K562 (cell line): ENCODE data around the gene FOCAD. TPM values are rescaled to one million over a fixed set of nuclear protein-coding genes. Genes with fewer than 3 reads are reported as not detected.

Experiments used
- ATAC-seq: fragments of 200-7000 bp; cut with Tn5 transposase; 3 replicates; pipeline ENCODE4 v1.9.1; 2020; ENCODE audit warnings: moderate library complexity
- BruUV-seq: library from RNA; stranded (reverse); fragments of 400-500 nt; replicated peaks from 2 replicates; lab custom pipeline; 2021; lab: Mats Ljungman, UMichigan
- CTCF ChIA-PET: fragments of 300-600 bp; formaldehyde crosslinking; extraction: SDS; loops from one replicate; lab custom pipeline; 2021; ENCODE audit warnings: low intra/inter-chr PET ratio; lab: Yijun Ruan, JAX
- POLR2A ChIA-PET: fragments of 300-600, 350-650 bp; sonication (Branson Sonifier 250); formaldehyde crosslinking; extraction: SDS; loops from one replicate; lab custom pipeline; 2021; ENCODE audit warnings: antibody characterized with exemption, inconsistent platforms; lab: Yijun Ruan, JAX
- DNase-seq, 4 experiments: peaks; one replicate each; pipeline versions ENCODE4 v3.0.0 to v3.0.0-alpha.2; 2011 to 2018; ENCODE audit warnings: low spot score in 3 of 4, mixed read lengths in 3 of 4; ENCODE audit errors: extremely low read depth in 1 of 4
- FAIRE-seq: peaks from 2 replicates; lab custom pipeline; 2011; peaks lifted over from hg19 to GRCh38; lab: Jason Lieb, UNC
- H2AFZ ChIP-seq: 2 replicates; pipeline ENCODE4 v1.6.0; 2011; ENCODE audit warnings: low read depth, low read length, control low read depth, inconsistent platforms
- H3K27ac ChIP-seq: fragments of 200-600 bp; 3 replicates; pipeline ENCODE4 v1.8.0; 2011; ENCODE audit warnings: low read depth, mild to moderate bottlenecking, control low read depth, inconsistent platforms, low read length, moderate library complexity, mixed read lengths; ENCODE audit errors: extremely low read depth
- H3K27me3 ChIP-seq, 2 experiments: fragments of 300-600 bp in 1 of 2; 2 replicates in 1 of 2; 3 replicates in 1 of 2; pipeline versions ENCODE4 v1.6.0 to v1.8.0; 2011; ENCODE audit warnings: inconsistent platforms in 2 of 2, low read length in 2 of 2, mild to moderate bottlenecking in 1 of 2, mixed read lengths in 1 of 2, moderate library complexity in 1 of 2; ENCODE audit not compliant: control insufficient read depth in 2 of 2, insufficient read depth in 2 of 2
- H3K36me3 ChIP-seq: fragments of 300-600 bp; 3 replicates; pipeline ENCODE4 v1.8.0; 2011; ENCODE audit warnings: mild to moderate bottlenecking, low read length, inconsistent platforms; ENCODE audit not compliant: control insufficient read depth, insufficient read depth
- H3K4me1 ChIP-seq, 2 experiments: fragments of 200-600 bp in 1 of 2; replicated peaks in 1 of 2; 2 replicates in 1 of 2; 3 replicates in 1 of 2; pipeline versions ENCODE4 v1.5.1 to v1.8.0; 2011; ENCODE audit warnings: inconsistent platforms in 2 of 2, low read length in 2 of 2, mild to moderate bottlenecking in 1 of 2, mixed read lengths in 1 of 2, moderate library complexity in 1 of 2; ENCODE audit not compliant: control insufficient read depth in 2 of 2, insufficient read depth in 2 of 2
- H3K4me2 ChIP-seq: 2 replicates; pipeline ENCODE4 v1.6.1; 2011; ENCODE audit warnings: low read length, control low read depth, inconsistent platforms, mixed read lengths; ENCODE audit not compliant: insufficient read depth
- H3K4me3 ChIP-seq: fragments of 200-600 bp; sonication (generic), shearing (Covaris generic); 2 replicates; pipeline ENCODE4 v1.5.1; 2016; ENCODE audit warnings: control low read depth, inconsistent platforms
- H3K79me2 ChIP-seq: fragments of 200-600 bp; 3 replicates; pipeline ENCODE4 v1.8.0; 2011; ENCODE audit warnings: low read length, inconsistent platforms; ENCODE audit not compliant: control insufficient read depth, insufficient read depth
- H3K9ac ChIP-seq, 2 experiments: 2 replicates each; pipeline versions ENCODE4 v1.6.0 to v1.6.1; 2011; ENCODE audit warnings: low read depth in 2 of 2, low read length in 2 of 2, control low read depth in 1 of 2, inconsistent platforms in 1 of 2, mild to moderate bottlenecking in 1 of 2, mixed read lengths in 1 of 2; ENCODE audit not compliant: insufficient read depth in 1 of 2
- H3K9me1 ChIP-seq: one replicate; pipeline ENCODE4 v1.6.0; 2011; ENCODE audit warnings: inconsistent platforms, mild to moderate bottlenecking, low read length, moderate library complexity; ENCODE audit not compliant: control insufficient read depth, insufficient read depth
- H3K9me3 ChIP-seq: replicated peaks from 2 replicates; pipeline ENCODE4 v1.5.1; 2011; ENCODE audit warnings: low read depth, low read length, inconsistent platforms; ENCODE audit not compliant: control insufficient read depth, insufficient read depth
- H4K20me1 ChIP-seq: replicated peaks from 2 replicates; pipeline ENCODE4 v1.6.1; 2011; ENCODE audit warnings: low read length, inconsistent platforms, mixed read lengths; ENCODE audit not compliant: control insufficient read depth, insufficient read depth
- CSDE1 ChIP-seq, 2 experiments: fragments of 450-650 bp; IDR thresholded peaks; 2 replicates each; pipeline ENCODE4 v1.6.1; 2016; ENCODE audit warnings: mild to moderate bottlenecking in 1 of 2
- MAZ ChIP-seq, 2 experiments: fragments of 450-650 bp in 1 of 2; sonication (generic) in 1 of 2; formaldehyde crosslinking; IDR thresholded peaks in 1 of 2; conservative IDR thresholded peaks in 1 of 2; 2 replicates each; pipeline versions ENCODE4 v1.4.0 to v1.5.0; 2020; ENCODE audit warnings: mild to moderate bottlenecking in 1 of 2, missing genetic modification reagents in 1 of 2
- NBN ChIP-seq: fragments of 450-650 bp; IDR thresholded peaks from 2 replicates; pipeline ENCODE4 v1.6.1; 2016; ENCODE audit warnings: low read depth, mild to moderate bottlenecking
- WHSC1 ChIP-seq: IDR thresholded peaks from one replicate; pipeline ENCODE4 v1.6.1; 2012; ENCODE audit warnings: low read length, control low read depth, inconsistent platforms
- WGBS: fragments of 100-300 bp; shearing (Covaris generic); methylation state at CpG from one replicate; pipeline ENCODE4 v1.1.6; 2016; ENCODE audit warnings: low coverage, mixed read lengths; ENCODE audit not compliant: insufficient coverage; ENCODE audit errors: missing lambda C conversion rate; 5-methylcytosine and 5-hydroxymethylcytosine counted together
- in situ Hi-C: fragments of 300-500 bp; cut with MboI; formaldehyde crosslinking; loops from 4 replicates; pipeline ENCODE4 v1.15.0; 2018; ENCODE audit warnings: inconsistent platforms, mixed read lengths
- intact Hi-C: fragments of 100-400 bp; cut with micrococcal nuclease; formaldehyde crosslinking; loops from 2 replicates; pipeline ENCODE4 v1.14.2; 2022
- polyA plus RNA-seq, 8 experiments: library from polyadenylated mRNA; depleted of rRNA in 4 of 8; stranded (reverse) in 5 of 8; unstranded in 3 of 8; fragments of >200 nt; fragmentation: Nextera tagmentation in 2 of 8; fragmentation: Illumina TruSeq in 1 of 8; extraction: Ambion mirVana in 2 of 8; extraction: Trizol in 1 of 8; gene quantifications; 2 replicates each; pipeline versions ENCODE4 v1.2.1 to v1.2.3, GENCODE V29; 2011 to 2014; ENCODE audit warnings: inconsistent platforms in 1 of 8, missing spikeins in 1 of 8
- total RNA-seq, 7 experiments: library from RNA; depleted of rRNA in 6 of 7; stranded (reverse); fragments of >200 nt in 6 of 7; fragmentation: Illumina TruSeq in 2 of 7; extraction: Trizol in 2 of 7; gene quantifications; 2 replicates each; pipeline versions ENCODE4 v1.2.1 to v1.2.3, GENCODE V29; 2011 to 2021; ENCODE audit warnings: low replicate concordance in 1 of 7
- TF ChIP-seq, protein P1 (sequence below): sonication (generic); formaldehyde crosslinking; IDR thresholded peaks from 2 replicates; pipeline ENCODE4 v1.8.0; 2022; ENCODE audit warnings: mild to moderate bottlenecking, missing genetic modification reagents
- TF ChIP-seq, protein P2 (sequence below), 2 experiments: IDR thresholded peaks in 1 of 2; conservative IDR thresholded peaks in 1 of 2; 2 replicates each; pipeline ENCODE4 v1.6.1; 2016; ENCODE audit warnings: low read depth in 2 of 2, mild to moderate bottlenecking in 1 of 2, missing compliant biosample characterization in 1 of 2, missing genetic modification characterization in 1 of 2, moderate library complexity in 1 of 2

FOCAD gene
- total and polyA plus RNA-seq, 9 of the 15 experiments (the other 6 are each of a cell fraction or from before 2014, with no cell fraction given) = 0.13 to 2.4 (median 1.6) TPM

DNA sequence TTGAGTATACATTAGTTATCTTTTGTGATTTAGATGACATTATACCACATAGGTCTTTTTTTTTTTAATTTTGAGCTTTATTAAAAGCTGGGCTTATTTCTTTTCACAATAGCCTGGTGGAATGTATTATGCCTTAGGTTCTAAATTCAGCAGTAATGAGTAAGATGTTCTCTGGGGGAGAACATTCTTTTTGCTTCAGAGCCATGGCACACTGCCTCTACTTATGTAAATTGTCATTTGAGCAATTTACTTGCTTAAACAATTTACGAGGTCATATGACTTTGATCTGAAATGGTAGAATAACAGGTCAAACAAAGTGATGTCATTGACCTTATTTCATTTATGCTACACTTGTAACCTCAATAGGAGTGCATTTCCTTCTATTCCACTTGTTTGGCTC is 154.2 kb downstream of the FOCAD start:
- CTCF ChIA-PET = no interaction called here
- in situ Hi-C loops = no loop called here
- no peaks in the 10 kb centered on the region for H3K79me2 ChIP-seq

More for the DNA sequence above, 154.2 kb downstream of the FOCAD start:
- H3K27me3 ChIP-seq = no peaks in the 10 kb centered on the region
- no peak overlapping the region for H2AFZ ChIP-seq
- no peak for FAIRE-seq
- H3K27ac ChIP-seq = no peak overlapping the region
- POLR2A ChIA-PET = no interaction called here
- H3K9ac ChIP-seq = no peak overlapping the region
- no peak overlapping the region for H3K4me2 ChIP-seq
- TF ChIP-seq, protein P1, sequence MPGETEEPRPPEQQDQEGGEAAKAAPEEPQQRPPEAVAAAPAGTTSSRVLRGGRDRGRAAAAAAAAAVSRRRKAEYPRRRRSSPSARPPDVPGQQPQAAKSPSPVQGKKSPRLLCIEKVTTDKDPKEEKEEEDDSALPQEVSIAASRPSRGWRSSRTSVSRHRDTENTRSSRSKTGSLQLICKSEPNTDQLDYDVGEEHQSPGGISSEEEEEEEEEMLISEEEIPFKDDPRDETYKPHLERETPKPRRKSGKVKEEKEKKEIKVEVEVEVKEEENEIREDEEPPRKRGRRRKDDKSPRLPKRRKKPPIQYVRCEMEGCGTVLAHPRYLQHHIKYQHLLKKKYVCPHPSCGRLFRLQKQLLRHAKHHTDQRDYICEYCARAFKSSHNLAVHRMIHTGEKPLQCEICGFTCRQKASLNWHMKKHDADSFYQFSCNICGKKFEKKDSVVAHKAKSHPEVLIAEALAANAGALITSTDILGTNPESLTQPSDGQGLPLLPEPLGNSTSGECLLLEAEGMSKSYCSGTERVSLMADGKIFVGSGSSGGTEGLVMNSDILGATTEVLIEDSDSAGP = no peak
- TF ChIP-seq WHSC1 = no peak
- TF ChIP-seq NBN = no peak
- TF ChIP-seq MAZ (CRISPR knock-in tag; conservative IDR thresholded peaks at IDR 0.05 in 1 of 2, IDR thresholded peaks at IDR 0.05 in 1 of 2) = no peak
- TF ChIP-seq, protein P2, sequence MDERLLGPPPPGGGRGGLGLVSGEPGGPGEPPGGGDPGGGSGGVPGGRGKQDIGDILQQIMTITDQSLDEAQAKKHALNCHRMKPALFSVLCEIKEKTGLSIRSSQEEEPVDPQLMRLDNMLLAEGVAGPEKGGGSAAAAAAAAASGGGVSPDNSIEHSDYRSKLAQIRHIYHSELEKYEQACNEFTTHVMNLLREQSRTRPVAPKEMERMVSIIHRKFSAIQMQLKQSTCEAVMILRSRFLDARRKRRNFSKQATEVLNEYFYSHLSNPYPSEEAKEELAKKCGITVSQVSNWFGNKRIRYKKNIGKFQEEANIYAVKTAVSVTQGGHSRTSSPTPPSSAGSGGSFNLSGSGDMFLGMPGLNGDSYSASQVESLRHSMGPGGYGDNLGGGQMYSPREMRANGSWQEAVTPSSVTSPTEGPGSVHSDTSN (CRISPR knock-in tag; IDR thresholded peaks at IDR 0.05; ENCODE audit: low read depth) = no peak
- TF ChIP-seq, protein P2 (tag; conservative IDR thresholded peaks at IDR 0.05; ENCODE audit: low read depth) = no peak
- TF ChIP-seq CSDE1 (IDR thresholded peaks at IDR 0.05) = no peak
- no peak for DNase-seq
- no peaks in the 10 kb centered on the region for H3K9me3 ChIP-seq
- intact Hi-C loops = no loop called here
- ATAC-seq = no peak
- no CpG with 5 or more reads among the region's 1 CpG for WGBS
- no peaks in the 10 kb centered on the region for H3K4me1 ChIP-seq
- no peaks in the 10 kb centered on the region for H3K36me3 ChIP-seq
- H4K20me1 ChIP-seq = no peaks in the 10 kb centered on the region
- H3K4me3 ChIP-seq = no peak overlapping the region
- no peaks in the 10 kb centered on the region for H3K9me1 ChIP-seq
- no TSS peak for BruUV-seq
